ENCODE data around the gene OR14K1. TPM values are rescaled to one million over a fixed set of nuclear protein-coding genes. Genes with fewer than 3 reads are reported as not detected.
"Not testable (repeated sequence)": the region's sequence is repeated elsewhere in the genome, so short reads cannot be mapped to it uniquely, and the experiment has no call there.

Gene OR14K1
- total RNA-seq, 1 donor from 2014 or later = not detected

DNA sequence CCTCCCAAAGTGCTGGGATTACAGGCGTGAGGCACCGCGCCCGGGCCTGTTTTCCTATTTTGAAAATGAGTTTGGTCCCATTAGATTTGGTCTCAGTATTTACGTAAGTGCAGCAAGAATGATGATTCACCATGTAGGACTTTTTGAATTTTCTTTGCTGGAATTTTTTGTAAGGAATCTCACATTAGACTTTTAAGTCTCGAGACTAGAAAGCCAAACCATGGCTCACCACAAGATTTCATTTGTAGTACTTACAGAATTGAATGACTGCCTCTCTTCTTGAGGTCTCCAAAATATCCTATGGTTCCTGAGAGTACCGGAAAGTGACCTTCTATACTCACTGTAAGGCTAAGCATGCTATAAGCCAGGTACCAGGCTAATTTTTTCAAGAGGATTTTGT lies 9.2 kb downstream of the OR14K1 start:
- Mint-ChIP-seq H3K27me3 (ENCODE audit: unreplicated experiment) (no peaks in the 10 kb centered on the region), H3K27ac (ENCODE audit: unreplicated experiment) (no peak overlapping the region), H3K4me3 (ENCODE audit: unreplicated experiment) (no peak overlapping the region), H3K4me1 (ENCODE audit: unreplicated experiment) (no peaks in the 10 kb centered on the region), H3K9me3 (ENCODE audit: unreplicated experiment) (no peaks in the 10 kb centered on the region), H3K36me3 (ENCODE audit: low read depth, unreplicated experiment) (no peaks in the 10 kb centered on the region)
- no peak for DNase-seq (ENCODE audit: low spot score)
- TF ChIP-seq, protein P1, sequence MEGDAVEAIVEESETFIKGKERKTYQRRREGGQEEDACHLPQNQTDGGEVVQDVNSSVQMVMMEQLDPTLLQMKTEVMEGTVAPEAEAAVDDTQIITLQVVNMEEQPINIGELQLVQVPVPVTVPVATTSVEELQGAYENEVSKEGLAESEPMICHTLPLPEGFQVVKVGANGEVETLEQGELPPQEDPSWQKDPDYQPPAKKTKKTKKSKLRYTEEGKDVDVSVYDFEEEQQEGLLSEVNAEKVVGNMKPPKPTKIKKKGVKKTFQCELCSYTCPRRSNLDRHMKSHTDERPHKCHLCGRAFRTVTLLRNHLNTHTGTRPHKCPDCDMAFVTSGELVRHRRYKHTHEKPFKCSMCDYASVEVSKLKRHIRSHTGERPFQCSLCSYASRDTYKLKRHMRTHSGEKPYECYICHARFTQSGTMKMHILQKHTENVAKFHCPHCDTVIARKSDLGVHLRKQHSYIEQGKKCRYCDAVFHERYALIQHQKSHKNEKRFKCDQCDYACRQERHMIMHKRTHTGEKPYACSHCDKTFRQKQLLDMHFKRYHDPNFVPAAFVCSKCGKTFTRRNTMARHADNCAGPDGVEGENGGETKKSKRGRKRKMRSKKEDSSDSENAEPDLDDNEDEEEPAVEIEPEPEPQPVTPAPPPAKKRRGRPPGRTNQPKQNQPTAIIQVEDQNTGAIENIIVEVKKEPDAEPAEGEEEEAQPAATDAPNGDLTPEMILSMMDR (IDR thresholded peaks at IDR 0.05; ENCODE audit: unreplicated experiment) = no peak

DNA sequence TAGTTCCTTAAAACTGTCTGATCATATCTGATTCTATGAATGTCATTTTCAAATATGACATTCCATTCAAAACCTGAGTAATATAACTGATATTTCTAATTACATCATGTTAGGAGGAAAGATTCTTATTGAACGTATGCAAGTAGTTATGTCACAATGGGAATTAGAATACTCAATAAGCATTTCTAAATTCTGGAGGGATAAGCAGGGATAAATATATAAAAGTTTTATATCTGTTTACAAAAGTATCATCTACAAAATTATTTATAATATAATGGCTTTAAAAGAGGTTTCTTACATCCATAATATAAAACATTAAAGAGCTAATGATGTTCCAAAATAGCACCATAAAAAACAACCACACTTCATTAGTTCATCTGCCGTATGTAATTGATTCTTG lies 9.6 kb downstream of the OR14K1 start, which contains the start of gene OR14A2:
Gene OR14A2 (minus strand): TSS at position 101 of the 400 bp plus-strand sequence.
- H3K9me3 Mint-ChIP-seq (ENCODE audit: unreplicated experiment) = no peaks in the 10 kb centered on the region

DNA sequence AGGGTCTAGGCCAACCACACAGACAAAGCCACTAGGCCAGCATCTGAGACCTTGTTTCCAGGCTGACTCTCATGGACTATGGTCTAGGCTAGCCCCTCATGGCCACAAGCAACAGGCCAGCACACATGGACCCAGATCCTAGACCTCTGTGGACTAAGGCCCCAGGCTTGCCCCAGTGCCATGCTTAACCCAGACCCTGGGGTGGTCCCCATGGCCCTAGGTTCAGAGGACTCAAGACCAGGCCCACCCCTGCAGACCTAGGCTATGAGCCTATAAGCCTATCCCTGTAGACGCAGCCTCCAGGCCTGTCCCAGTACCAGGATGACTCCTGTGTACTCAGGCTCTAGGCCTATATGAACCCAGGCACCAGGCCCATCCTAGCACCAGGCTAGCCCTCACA lies 11.5 kb downstream of the OR14K1 start:
- H3K4me3 Mint-ChIP-seq (ENCODE audit: unreplicated experiment) = no peak overlapping the region
- H3K4me1 Mint-ChIP-seq (ENCODE audit: unreplicated experiment) = no peaks in the 10 kb centered on the region
- no peaks in the 10 kb centered on the region for H3K27me3 Mint-ChIP-seq (ENCODE audit: unreplicated experiment)
- no peaks in the 10 kb centered on the region for H3K9me3 Mint-ChIP-seq (ENCODE audit: unreplicated experiment)
- no peak for DNase-seq (ENCODE audit: low spot score)
- no peaks in the 10 kb centered on the region for H3K36me3 Mint-ChIP-seq (ENCODE audit: low read depth, unreplicated experiment)
- TF ChIP-seq, protein P1 (IDR thresholded peaks at IDR 0.05; ENCODE audit: unreplicated experiment) = no peak
- H3K27ac Mint-ChIP-seq (ENCODE audit: unreplicated experiment) = no peak overlapping the region

More for the DNA sequence above, 9.6 kb downstream of the OR14K1 start, which contains the start of gene OR14A2:
- no peak within 1 kb of the TSS for H3K4me3 Mint-ChIP-seq (ENCODE audit: unreplicated experiment)
- DNase-seq (ENCODE audit: low spot score) = no peak
- no peaks in the 10 kb centered on the region for H3K36me3 Mint-ChIP-seq (ENCODE audit: low read depth, unreplicated experiment)
- TF ChIP-seq, protein P1 (IDR thresholded peaks at IDR 0.05; ENCODE audit: unreplicated experiment) = no peak
- no peaks in the 10 kb centered on the region for H3K27me3 Mint-ChIP-seq (ENCODE audit: unreplicated experiment)
- no peak within 1 kb of the TSS for H3K27ac Mint-ChIP-seq (ENCODE audit: unreplicated experiment)
- no peaks in the 10 kb centered on the region for H3K4me1 Mint-ChIP-seq (ENCODE audit: unreplicated experiment)

DNA sequence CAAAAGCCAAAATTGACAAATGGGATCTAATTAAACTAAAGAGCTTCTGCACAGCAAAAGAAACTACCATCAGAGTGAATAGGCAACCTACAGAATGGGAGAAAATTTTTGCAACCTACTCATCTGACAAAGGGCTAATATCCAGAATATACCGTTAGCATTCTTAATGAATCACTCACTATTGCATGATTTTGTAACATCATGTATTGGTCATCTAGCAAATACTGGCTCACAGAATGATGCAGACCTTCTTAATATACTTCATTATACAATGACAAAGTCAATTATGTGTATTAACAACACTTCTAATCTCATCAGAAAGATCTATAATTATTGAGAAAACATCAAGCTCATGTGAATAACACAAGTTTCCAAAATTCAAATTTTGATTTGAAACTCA lies 15.9 kb downstream of the OR14K1 start:
- H3K9me3 Mint-ChIP-seq (ENCODE audit: unreplicated experiment); H3K27ac Mint-ChIP-seq (ENCODE audit: unreplicated experiment); H3K27me3 Mint-ChIP-seq (ENCODE audit: unreplicated experiment); H3K36me3 Mint-ChIP-seq (ENCODE audit: low read depth, unreplicated experiment); H3K4me1 Mint-ChIP-seq (ENCODE audit: unreplicated experiment); H3K4me3 Mint-ChIP-seq (ENCODE audit: unreplicated experiment); DNase-seq (ENCODE audit: low spot score): not testable (repeated sequence)

DNA sequence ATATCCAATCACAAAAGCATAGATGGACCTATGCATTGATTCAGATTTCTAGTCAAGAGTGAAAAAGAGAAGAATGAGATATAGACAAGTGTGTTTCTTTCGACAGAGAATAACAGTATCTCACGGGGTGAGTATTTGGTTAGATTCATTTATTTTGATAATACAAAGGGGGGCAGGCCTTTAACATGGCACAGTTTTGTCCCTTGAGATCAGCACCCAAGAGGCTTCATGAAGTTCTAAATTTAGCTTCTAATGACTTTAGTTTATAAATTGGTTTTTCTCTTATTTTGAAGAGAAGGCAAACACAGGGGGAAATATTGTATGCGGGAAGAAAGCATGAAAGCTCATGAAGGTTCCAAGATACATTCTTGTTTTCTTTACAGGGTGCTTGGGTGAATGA lies 22.0 kb downstream of the OR14K1 start, which contains the start of gene OR1C1:
Gene OR1C1 (minus strand): TSS at position 101 of the 400 bp plus-strand sequence. CDS start 2,150 bp downstream, outside the sequence.
- TF ChIP-seq, protein P1 (IDR thresholded peaks at IDR 0.05; ENCODE audit: unreplicated experiment) = no peak
- H3K27ac Mint-ChIP-seq (ENCODE audit: unreplicated experiment) = no peak within 1 kb of the TSS
- H3K9me3 Mint-ChIP-seq (ENCODE audit: unreplicated experiment) = peaks cover 6% of the 10 kb centered on the region

More for the DNA sequence above, 22.0 kb downstream of the OR14K1 start, which contains the start of gene OR1C1:
- no peak within 1 kb of the TSS for H3K4me3 Mint-ChIP-seq (ENCODE audit: unreplicated experiment)
- no peaks in the 10 kb centered on the region for H3K27me3 Mint-ChIP-seq (ENCODE audit: unreplicated experiment)
- no peaks in the 10 kb centered on the region for H3K4me1 Mint-ChIP-seq (ENCODE audit: unreplicated experiment)
- no peak for DNase-seq (ENCODE audit: low spot score)
- no peaks in the 10 kb centered on the region for H3K36me3 Mint-ChIP-seq (ENCODE audit: low read depth, unreplicated experiment)
